ENCODE measurements around the gene KLK2.

The KLK2 gene

DNA sequence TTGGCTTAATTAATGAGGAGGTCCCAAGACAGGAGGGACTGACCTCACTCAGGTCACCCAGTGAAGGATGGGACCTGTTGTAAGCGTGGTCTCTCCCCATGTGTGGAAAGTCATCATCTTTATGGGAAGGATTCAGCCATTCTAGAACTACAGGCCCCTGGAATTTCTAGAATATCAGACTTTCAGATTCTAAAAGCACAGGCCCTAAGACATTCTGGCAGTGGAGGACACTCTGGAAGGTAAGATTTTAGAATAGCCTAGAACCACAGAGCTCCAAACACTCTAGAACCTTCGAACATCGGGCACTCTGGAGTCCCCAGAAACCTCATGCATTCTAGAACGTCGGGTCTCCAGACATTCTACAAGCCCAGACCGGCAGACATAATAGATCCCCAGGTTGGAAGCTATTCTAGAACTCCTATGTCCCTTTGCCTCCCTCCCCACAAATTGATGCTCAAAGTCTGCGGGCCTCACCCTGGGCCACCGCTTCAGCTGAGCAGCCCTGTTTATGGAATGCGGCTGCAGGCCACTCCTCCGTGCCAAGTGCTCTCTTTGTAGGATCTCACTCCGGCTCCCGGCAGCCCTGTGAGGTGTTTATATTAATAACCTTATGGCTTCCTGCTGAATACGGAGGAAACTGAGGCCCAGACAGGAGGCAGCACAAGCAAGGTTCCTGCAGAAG is 38.0 kb upstream of the KLK2 start:
- no peaks in the 10 kb centered on the region for H4K20me1 ChIP-seq
- H3K9me3 ChIP-seq = no peaks in the 10 kb centered on the region
- H3K27ac ChIP-seq = peak overlapping the region; percentile 64
- H3K9ac ChIP-seq = peak overlapping the region; percentile 79
- H3K4me3 ChIP-seq = peak overlapping the region; percentile 77
- peak overlapping the region; percentile 96 for H3K4me2 ChIP-seq
- no peaks in the 10 kb centered on the region for H3K36me3 ChIP-seq
- no peak for TF ChIP-seq Cebpa-rat (IDR thresholded peaks at IDR 0.05)
- H3K4me1 ChIP-seq = peaks cover 40% of the 10 kb centered on the region
- no peaks in the 10 kb centered on the region for H3K27me3 ChIP-seq

DNA sequence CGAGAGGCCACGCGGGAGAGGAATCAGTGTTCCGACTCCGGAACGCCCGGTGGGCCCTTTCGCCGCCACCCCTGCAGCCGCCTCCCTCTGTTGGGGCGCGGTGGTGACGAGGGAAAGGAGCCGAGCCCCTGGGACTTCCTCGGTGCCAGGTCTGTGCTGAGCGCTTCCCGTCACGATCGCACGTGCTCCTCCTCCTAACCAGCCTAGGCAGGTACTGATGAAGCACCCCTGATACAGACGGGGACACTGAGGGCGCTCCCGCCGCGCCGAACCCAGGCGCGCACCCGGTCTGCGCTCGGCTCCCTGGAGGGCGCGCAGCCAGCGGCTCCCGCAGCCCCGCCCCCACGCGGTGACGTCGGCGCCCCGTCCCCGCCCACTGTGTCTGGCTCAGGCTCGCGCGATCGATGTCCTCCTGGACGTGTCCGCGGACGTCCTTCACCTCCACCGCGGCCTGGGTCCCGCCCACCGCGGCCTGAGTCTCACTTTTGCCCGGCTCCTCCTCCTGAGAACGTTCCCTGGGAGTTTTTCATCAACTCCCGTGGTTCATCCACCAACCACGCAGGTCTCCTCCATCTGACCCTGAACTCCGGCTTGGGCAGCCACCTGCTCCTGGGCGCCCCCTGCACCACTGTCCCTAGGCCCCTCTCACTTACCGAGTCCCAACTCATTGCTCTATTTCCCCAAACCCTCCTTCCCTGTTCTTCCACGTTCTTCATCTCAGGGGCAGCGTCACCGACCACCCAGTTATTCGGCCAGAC is 37.3 kb upstream of the KLK2 start:
- Histone ChIP-seq H3K9ac (peak overlapping the region; percentile 79), H3K4me1 (peaks cover 39% of the 10 kb centered on the region), H3K4me2 (peak overlapping the region; percentile 96), H3K4me3 (peak overlapping the region; percentile 77), H3K27ac (peak overlapping the region; percentile 64), H3K27me3 (no peaks in the 10 kb centered on the region), H3K36me3 (no peaks in the 10 kb centered on the region), H4K20me1 (no peaks in the 10 kb centered on the region), H3K9me3 (no peaks in the 10 kb centered on the region)
- TF ChIP-seq Cebpa-rat (IDR thresholded peaks at IDR 0.05) = no peak

DNA sequence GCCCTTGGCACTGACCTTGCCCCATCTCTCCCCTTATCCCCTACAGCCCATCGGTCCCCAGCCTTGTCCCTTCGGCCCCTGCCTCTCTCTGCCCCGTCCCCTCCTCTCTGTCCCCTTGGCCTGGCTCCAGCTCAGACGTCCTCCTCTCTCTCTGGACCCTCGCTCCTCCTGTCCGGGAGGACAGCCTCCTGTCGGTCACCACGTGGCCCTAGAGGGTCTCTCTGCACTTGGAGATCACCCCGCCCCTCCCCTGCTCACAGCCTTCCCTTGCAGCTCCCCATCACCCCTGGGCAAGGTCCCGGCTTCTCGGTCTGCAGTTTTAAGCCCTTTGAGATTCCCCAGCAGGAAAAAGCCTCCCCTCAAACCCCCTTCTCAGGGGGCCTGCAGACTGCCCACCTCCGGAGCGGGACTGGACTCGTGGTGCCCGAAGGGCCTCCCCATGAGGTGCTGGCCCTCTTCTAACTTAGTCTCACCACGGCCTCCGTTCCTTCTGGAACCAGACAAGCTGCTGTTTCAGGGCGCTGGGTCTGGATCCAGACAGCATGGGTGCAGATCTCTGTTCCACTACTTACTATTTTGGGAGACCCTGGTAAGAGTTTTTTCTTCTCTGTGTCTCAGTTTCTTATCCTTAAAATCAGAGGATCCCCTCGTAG is 36.6 kb upstream of the KLK2 start:
- Histone ChIP-seq H3K4me2 (peak overlapping the region; percentile 96), H3K27ac (0 out of 2 replicates have a peak overlapping the region, but pooled peaks have one; percentile 64), H3K4me1 (peaks cover 39% of the 10 kb centered on the region), H3K4me3 (peak overlapping the region; percentile 77), H3K9me3 (no peaks in the 10 kb centered on the region), H4K20me1 (no peaks in the 10 kb centered on the region), H3K36me3 (no peaks in the 10 kb centered on the region), H3K9ac (0 out of 2 replicates have a peak overlapping the region, but pooled peaks have one; percentile 14), H3K27me3 (no peaks in the 10 kb centered on the region)
- TF ChIP-seq Cebpa-rat (IDR thresholded peaks at IDR 0.05) = no peak

DNA sequence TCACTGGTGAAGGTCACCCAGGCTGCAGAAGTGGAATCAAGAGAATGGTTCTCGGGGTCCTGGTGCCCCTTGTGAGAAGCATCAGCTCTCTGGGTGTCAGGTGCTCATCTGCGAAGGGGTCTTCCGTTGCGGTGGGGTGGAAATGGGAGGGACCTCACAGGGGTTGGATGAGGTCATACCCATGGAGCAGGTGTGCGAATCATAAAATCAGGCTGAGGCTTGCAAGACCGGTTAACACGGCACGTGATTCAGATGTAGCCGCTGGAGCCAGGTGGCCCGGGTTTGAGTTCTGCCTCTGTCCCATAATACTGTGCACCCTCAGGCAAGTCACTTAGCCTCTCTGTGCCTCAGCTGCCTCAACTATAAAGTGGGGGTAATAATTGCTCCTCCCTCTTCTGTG is 35.9 kb upstream of the KLK2 start:
- Histone ChIP-seq H3K27me3 (no peaks in the 10 kb centered on the region), H4K20me1 (no peaks in the 10 kb centered on the region), H3K4me1 (peaks cover 39% of the 10 kb centered on the region), H3K4me2 (peak overlapping the region; percentile 96), H3K4me3 (no peak overlapping the region), H3K9ac (no peak overlapping the region), H3K36me3 (no peaks in the 10 kb centered on the region), H3K27ac (no peak overlapping the region), H3K9me3 (peaks cover 6% of the 10 kb centered on the region)
- no peak for TF ChIP-seq Cebpa-rat (IDR thresholded peaks at IDR 0.05)

- Histone ChIP-seq H4K20me1 (no peaks in the 10 kb centered on the region), H3K27me3 (no peaks in the 10 kb centered on the region), H3K4me3 (no peak overlapping the region), H3K9me3 (peaks cover 15% of the 10 kb centered on the region), H3K4me2 (peak overlapping the region; percentile 55), H3K27ac (peak overlapping the region; percentile 18), H3K36me3 (no peaks in the 10 kb centered on the region), H3K4me1 (peaks cover 39% of the 10 kb centered on the region), H3K9ac (no peak overlapping the region)
- TF ChIP-seq Cebpa-rat (IDR thresholded peaks at IDR 0.05) = no peak
These were observed 35.0 kb upstream of the KLK2 start for GRCh38 chr19:50838239-50838638.

DNA sequence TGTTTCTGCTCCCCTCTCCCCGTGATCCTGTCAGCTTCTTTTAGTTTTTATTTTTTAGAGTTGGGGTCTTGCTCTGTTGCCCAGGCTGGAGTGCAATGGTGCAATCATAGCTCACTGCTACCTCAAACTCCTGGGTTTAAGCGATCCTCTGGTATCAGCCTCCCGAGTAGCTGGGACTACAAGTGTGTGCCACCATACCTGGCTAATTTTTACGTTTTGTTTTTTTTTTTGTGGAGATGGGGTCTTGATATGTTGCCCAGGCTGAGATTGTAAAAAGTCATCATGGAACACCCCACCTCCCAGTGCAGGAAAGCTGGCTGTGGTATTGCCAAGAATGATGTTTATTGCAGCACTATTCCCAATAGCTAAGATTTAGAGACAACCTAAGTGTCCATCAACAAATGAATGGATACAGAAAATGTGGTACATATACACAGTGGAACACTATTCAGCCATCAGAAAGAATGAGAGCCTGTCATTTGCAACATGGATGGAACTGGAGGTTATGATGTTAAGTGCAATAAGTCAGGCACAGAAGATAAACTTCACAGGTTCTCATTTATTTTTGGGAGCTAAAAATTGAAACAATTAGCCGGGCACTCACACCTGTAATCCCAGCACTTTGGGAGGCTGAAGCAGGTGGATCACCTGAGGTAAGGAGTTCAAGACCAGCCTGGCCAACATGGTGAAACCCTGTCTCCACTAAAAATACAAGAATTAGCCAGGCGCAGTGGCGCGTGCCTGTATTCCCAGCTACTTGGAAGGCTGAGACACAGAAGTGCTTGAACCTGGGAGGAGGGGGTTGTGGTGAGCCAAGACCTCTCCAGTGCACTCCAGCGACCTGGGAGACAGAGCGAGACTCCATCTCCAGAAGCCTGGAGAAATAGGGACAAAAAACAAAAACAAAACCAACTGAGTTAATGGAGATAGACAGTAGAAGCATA is 33.3 kb upstream of the KLK2 start:
- Histone ChIP-seq H3K36me3 (no peaks in the 10 kb centered on the region), H4K20me1 (no peaks in the 10 kb centered on the region), H3K27me3 (no peaks in the 10 kb centered on the region), H3K4me1 (peaks cover 49% of the 10 kb centered on the region), H3K4me2 (no peak overlapping the region), H3K9ac (no peak overlapping the region), H3K9me3 (peaks cover 16% of the 10 kb centered on the region), H3K4me3 (no peak overlapping the region), H3K27ac (no peak overlapping the region)
- no peak for TF ChIP-seq Cebpa-rat (IDR thresholded peaks at IDR 0.05)

DNA sequence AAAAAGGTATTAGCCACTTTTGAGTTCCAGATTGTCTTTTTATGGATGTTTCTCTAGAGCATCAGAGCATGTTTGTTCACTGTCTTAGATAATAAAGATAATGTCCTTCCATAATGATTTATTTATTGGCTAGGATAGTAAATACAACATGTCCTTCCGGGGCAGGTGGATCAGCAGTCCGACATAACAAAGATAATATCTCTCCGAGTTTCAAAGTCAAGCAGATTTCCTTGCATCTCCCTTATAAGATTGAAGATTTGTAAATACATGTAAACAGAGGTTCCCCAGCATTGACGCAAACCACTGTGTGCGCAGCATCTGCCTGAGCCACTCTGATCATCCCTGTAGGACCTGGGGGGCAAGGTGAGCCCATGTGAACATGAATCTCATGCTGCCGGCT is 31.1 kb upstream of the KLK2 start:
- Histone ChIP-seq H3K36me3 (no peaks in the 10 kb centered on the region), H3K4me1 (peaks cover 36% of the 10 kb centered on the region), H3K27me3 (no peaks in the 10 kb centered on the region), H3K4me2 (no peak overlapping the region), H3K9me3 (peaks cover 16% of the 10 kb centered on the region), H3K4me3 (no peak overlapping the region), H3K9ac (no peak overlapping the region), H3K27ac (no peak overlapping the region), H4K20me1 (no peaks in the 10 kb centered on the region)
- TF ChIP-seq Cebpa-rat (IDR thresholded peaks at IDR 0.05) = no peak

DNA sequence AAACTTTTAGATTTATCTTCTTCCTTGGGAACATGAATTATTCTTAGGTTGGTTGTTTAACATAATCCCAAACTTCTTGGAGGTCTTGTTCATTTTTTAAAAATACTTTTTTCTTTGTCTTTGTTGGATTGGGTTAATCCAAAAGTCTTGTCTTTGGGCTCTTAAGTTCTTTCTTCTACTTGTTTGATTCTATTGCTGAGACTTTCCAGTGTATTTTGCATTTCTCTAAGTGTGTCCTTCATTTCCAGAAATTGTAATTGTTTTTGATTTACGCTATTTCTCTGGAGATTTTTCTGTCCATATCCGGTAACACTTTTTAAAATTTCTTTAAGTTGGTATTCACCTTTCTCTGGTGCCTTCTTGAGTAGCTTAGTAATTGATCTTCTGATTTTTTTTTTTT is 30.0 kb upstream of the KLK2 start:
- H3K27me3 ChIP-seq = no peaks in the 10 kb centered on the region
- H3K4me2 ChIP-seq = no peak overlapping the region
- H3K4me3 ChIP-seq = no peak overlapping the region
- no peak overlapping the region for H3K9ac ChIP-seq
- H3K4me1 ChIP-seq = peaks cover 25% of the 10 kb centered on the region
- TF ChIP-seq Cebpa-rat (IDR thresholded peaks at IDR 0.05) = no peak
- H3K36me3 ChIP-seq = no peaks in the 10 kb centered on the region
- no peak overlapping the region for H3K27ac ChIP-seq
- no peaks in the 10 kb centered on the region for H4K20me1 ChIP-seq
- H3K9me3 ChIP-seq = peaks cover 16% of the 10 kb centered on the region

DNA sequence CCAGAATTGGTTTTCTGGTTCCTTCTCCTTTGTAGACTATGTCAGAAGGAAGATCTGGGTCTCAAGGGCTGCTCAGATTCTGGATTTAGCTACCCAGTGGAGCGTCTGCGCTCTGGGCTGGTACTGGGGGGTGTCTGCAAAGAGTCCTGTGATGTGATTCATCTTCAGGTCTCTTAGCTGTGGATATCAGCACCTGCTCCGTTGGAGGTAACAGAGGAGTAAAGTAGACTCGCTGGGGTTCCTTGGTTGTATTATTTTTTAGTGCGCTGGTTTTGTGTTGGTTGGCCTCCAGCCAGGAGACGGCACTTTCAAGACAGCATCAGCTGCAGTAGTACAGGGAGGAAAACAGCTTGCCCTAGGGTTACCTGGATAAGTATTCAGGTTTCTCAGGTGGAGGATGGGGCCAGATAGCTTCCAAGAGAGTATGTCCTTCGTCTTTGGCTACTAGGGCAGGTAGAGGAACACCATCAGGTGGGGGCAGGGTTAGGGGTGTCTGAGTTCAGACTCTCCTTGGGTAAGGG is 29.5 kb upstream of the KLK2 start:
- Histone ChIP-seq H3K4me3 (peak overlapping the region; percentile 37), H3K27me3 (no peaks in the 10 kb centered on the region), H3K9me3 (peaks cover 16% of the 10 kb centered on the region), H3K4me1 (peaks cover 20% of the 10 kb centered on the region), H3K4me2 (peak overlapping the region; percentile 85), H4K20me1 (no peaks in the 10 kb centered on the region), H3K27ac (peak overlapping the region; percentile 47; the same call in 1 of the 2 replicates), H3K9ac (0 out of 2 replicates have a peak overlapping the region, but pooled peaks have one; percentile 36), H3K36me3 (no peaks in the 10 kb centered on the region)
- no peak for TF ChIP-seq Cebpa-rat (IDR thresholded peaks at IDR 0.05)

All from BLaER1 (cell line).